GM13976 (cell line): ENCODE measurements around the gene PPP1R9A.

Experiments used
- DNase-seq: peaks from one replicate; pipeline ENCODE4 v3.0.0; 2012; ENCODE audit warnings: low spot score
- in situ Hi-C: fragments of 300-500 bp; cut with MboI; formaldehyde crosslinking; loops from one replicate; pipeline ENCODE4 v1.12.0; 2022; ENCODE audit warnings: low sequenced_read_pairs, mixed read lengths, inconsistent platforms; ENCODE audit not compliant: unreplicated experiment
- TF ChIP-seq, protein P1 (sequence below): IDR thresholded peaks from 2 replicates; pipeline ENCODE4 v1.5.1; 2012; ENCODE audit warnings: borderline replicate concordance, mild to moderate bottlenecking; ENCODE audit not compliant: insufficient read depth; ENCODE audit errors: extremely low read depth, missing control alignments, control extremely low read depth

PPP1R9A gene

DNA sequence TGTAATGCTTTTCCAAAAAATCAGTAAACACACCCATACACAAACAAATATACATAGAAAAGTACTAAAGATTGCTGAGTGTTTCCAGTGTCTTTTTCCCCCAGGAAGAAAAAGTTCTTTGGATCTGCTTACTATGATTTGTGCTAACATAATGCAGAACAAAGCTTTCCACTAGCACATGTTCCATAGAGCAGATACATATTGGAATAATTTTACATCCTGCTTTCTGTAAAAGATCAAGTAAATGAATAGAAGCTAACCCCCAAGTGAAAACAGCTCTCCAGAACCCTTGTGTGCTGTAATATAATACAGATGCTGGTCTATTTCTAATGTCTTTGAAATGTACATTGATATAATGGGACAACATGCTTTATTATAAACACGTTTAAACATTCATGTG lies 291.5 kb downstream of the PPP1R9A start:
- DNase-seq = no peak
- in situ Hi-C loops = no loop called here
- TF ChIP-seq, protein P1, sequence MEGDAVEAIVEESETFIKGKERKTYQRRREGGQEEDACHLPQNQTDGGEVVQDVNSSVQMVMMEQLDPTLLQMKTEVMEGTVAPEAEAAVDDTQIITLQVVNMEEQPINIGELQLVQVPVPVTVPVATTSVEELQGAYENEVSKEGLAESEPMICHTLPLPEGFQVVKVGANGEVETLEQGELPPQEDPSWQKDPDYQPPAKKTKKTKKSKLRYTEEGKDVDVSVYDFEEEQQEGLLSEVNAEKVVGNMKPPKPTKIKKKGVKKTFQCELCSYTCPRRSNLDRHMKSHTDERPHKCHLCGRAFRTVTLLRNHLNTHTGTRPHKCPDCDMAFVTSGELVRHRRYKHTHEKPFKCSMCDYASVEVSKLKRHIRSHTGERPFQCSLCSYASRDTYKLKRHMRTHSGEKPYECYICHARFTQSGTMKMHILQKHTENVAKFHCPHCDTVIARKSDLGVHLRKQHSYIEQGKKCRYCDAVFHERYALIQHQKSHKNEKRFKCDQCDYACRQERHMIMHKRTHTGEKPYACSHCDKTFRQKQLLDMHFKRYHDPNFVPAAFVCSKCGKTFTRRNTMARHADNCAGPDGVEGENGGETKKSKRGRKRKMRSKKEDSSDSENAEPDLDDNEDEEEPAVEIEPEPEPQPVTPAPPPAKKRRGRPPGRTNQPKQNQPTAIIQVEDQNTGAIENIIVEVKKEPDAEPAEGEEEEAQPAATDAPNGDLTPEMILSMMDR = no peak

DNA sequence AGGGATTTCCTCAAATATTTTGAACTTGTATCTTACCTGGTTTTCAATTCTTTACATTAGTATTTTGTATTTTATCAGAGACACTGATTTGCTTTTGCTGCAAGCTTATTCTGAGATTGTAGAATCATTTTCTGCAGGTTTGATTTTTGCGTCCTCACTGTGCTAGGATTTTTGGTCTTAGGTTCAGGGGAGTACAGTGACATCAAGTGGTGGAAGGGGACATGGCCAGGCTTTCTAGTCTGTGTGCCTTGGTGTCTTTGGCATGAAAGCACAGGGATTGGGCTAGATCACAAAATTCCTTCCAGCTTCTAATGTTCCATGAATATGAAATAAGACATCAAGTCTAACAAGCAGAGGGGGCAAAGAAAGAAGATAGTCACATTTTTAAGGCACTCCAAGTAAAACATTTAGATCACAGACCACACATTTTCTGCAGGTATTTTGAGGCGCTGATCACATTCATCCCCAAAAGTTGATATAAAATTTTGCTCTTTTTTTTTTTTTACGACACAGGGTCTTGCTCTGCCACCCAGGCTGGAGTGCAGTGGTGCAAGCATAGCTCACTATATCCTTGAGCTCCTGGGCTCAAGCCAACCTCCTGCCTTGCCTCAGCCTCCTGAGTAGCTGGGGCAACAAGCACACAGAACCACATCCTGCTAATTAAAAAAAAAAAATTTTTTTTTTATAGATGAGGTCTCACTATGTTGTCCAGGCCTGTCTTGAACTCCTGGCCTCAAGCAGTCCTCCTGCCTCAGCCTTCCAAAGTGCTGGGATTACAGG lies 292.6 kb downstream of the PPP1R9A start:
- DNase-seq = peak; percentile 37
- TF ChIP-seq, protein P1 = peak; percentile 50
- in situ Hi-C loops = no loop called here

DNA sequence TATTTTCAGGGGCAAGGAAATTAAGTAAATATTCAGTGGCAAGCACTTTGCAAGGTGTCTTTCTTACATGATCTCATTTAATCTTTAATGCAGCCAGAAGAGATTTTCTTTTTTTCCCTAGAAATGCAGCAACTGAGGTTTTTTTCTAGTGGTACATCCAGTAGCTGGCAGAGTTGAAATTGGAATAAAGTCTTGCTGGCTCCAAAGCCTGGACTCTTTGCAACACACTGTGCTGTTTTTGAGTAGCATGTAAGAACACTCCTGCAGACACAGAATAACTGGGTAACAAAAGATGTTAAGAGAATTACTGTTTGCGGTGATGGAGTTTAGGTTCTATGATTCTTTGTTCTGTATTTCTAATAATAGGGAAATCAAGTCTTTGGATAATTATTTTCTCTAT lies 293.3 kb downstream of the PPP1R9A start:
- DNase-seq = no peak
- in situ Hi-C loops = no loop called here
- TF ChIP-seq, protein P1 = no peak

DNA sequence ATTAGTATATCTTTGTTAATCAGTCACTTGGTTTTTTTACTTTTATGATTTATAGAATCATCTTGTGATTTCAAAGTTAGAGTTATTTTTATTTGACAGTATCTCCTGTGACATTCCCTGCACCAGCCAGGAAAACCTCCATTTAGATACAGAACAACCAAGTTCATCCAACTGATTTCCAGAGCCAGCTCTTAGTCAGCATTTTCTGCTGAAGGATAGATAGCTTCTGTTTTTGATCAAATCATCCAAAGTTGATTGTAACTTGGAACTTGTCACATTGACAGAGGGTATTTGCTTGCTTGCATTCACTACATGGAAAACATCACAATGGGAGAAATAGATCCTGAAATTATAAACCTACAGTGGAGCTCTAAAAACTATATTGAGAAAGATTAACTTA lies 294.3 kb downstream of the PPP1R9A start:
- TF ChIP-seq, protein P1 = no peak
- DNase-seq = no peak
- in situ Hi-C loops = no loop called here

DNA sequence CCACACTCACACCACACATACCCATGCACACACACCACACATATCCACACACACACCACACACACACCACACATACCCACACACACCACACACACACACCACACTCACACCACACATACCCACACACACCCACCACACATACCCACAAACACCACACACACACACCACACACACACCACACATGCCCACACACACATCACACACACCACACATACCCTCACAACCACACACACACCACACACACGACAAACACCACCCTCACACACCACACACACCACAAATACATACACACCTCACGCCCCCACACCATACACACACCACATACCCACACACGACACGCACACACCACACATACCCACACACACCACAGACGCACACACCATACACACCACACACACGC lies 297.2 kb downstream of the PPP1R9A start:
- DNase-seq = no peak
- in situ Hi-C loops = no loop called here
- TF ChIP-seq, protein P1 = no peak

DNA sequence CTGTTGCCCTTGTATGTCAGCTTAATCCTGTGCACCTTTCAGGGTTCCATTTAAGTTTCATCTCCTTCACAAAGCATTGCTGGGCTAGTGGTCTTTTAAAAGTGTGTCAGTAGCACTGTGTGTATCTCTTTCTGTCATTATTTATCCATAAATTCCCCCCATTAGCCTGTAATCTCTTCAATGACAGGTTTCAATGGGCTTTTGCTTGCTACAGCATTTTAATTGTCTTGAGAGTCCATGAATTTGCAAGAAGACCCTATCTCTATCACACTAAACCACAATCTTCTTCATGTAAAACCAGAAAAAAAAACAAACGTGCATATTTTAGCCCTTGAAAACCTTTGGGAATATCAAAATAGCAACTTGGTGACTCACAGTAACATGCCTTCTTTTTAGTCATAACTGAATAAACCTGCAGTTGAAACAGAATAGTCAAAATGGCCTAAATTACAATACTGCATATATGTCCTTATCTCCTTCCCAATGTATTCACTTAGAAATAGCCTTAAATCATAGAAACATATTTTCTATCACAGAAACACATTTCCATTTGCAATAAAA lies 298.4 kb downstream of the PPP1R9A start:
- TF ChIP-seq, protein P1 = no peak
- no peak for DNase-seq
- in situ Hi-C loops = no loop called here
